Neural crest cell (in vitro differentiated cells): ENCODE results near the gene TNNC2. TPM values are rescaled to one million over a fixed set of nuclear protein-coding genes. Genes with fewer than 3 reads are reported as not detected.

ENCODE experiments used
- DNase-seq: peaks from one replicate; pipeline ENCODE4 v3.0.0; 2021; ENCODE audit warnings: low read depth, mixed read lengths, low spot score
- H3K27ac Mint-ChIP-seq: one replicate; pipeline ENCODE4 v1.8.0; 2021; ENCODE audit warnings: mild to moderate bottlenecking, mixed read lengths; ENCODE audit not compliant: unreplicated experiment
- H3K27me3 Mint-ChIP-seq: 2 replicates; pipeline ENCODE4 v1.8.0; 2021; ENCODE audit warnings: low read depth, mild to moderate bottlenecking, mixed read lengths
- H3K36me3 Mint-ChIP-seq: 2 replicates; pipeline ENCODE4 v1.8.0; 2021; ENCODE audit warnings: low read depth, mild to moderate bottlenecking, mixed read lengths
- H3K4me1 Mint-ChIP-seq: 2 replicates; pipeline ENCODE4 v1.8.0; 2021; ENCODE audit warnings: mixed read lengths
- H3K4me3 Mint-ChIP-seq: one replicate; pipeline ENCODE4 v1.8.0; 2021; ENCODE audit warnings: mild to moderate bottlenecking, mixed read lengths
- H3K9me3 Mint-ChIP-seq: 2 replicates; pipeline ENCODE4 v1.8.0; 2021; ENCODE audit warnings: mixed read lengths
- CTCF ChIP-seq: fragments of 200-600 bp; sonication (generic); conservative IDR thresholded peaks from 2 replicates; pipeline ENCODE4 v1.5.0; 2021; ENCODE audit warnings: antibody characterized with exemption, mild to moderate bottlenecking
- total RNA-seq: library from RNA; stranded (reverse); gene quantifications from 2 replicates; pipeline ENCODE4 v1.2.1, GENCODE V29; 2021

The TNNC2 gene
- total RNA-seq, 1 donor from 2014 or later, result not detected

GRCh38 chr20:45835825-45836224, 8.7 kb upstream of the TNNC2 start:
- Mint-ChIP-seq H3K9me3 (no peaks in the 10 kb centered on the region), H3K4me3 (peak overlapping the region; percentile 86), H3K36me3 (no peaks in the 10 kb centered on the region), H3K27me3 (no peaks in the 10 kb centered on the region), H3K27ac (peak overlapping the region; percentile 19), H3K4me1 (peaks cover 28% of the 10 kb centered on the region)
- no peak for TF ChIP-seq CTCF
- DNase-seq, result no peak

GRCh38 chr20:45835329-45835765, 8.2 kb upstream of the TNNC2 start:
- Mint-ChIP-seq H3K36me3 (no peaks in the 10 kb centered on the region), H3K9me3 (no peaks in the 10 kb centered on the region), H3K4me3 (peak overlapping the region; percentile 86), H3K27ac (peak overlapping the region; percentile 19), H3K27me3 (no peaks in the 10 kb centered on the region), H3K4me1 (peaks cover 28% of the 10 kb centered on the region)
- DNase-seq, result no peak
- TF ChIP-seq CTCF, result no peak

GRCh38 chr20:45834797-45835161, 7.7 kb upstream of the TNNC2 start:
- no peaks in the 10 kb centered on the region for H3K27me3 Mint-ChIP-seq
- TF ChIP-seq CTCF, result no peak
- peak overlapping the region; percentile 86 for H3K4me3 Mint-ChIP-seq
- H3K27ac Mint-ChIP-seq, result no peak overlapping the region
- no peaks in the 10 kb centered on the region for H3K9me3 Mint-ChIP-seq
- H3K36me3 Mint-ChIP-seq, result no peaks in the 10 kb centered on the region
- peaks cover 28% of the 10 kb centered on the region for H3K4me1 Mint-ChIP-seq
- no peak for DNase-seq

- peaks cover 28% of the 10 kb centered on the region for H3K4me1 Mint-ChIP-seq
- H3K9me3 Mint-ChIP-seq, result no peaks in the 10 kb centered on the region
- peak overlapping the region; percentile 86 for H3K4me3 Mint-ChIP-seq
- no peaks in the 10 kb centered on the region for H3K27me3 Mint-ChIP-seq
- H3K27ac Mint-ChIP-seq, result no peak overlapping the region
- TF ChIP-seq CTCF, result no peak
- H3K36me3 Mint-ChIP-seq, result no peaks in the 10 kb centered on the region
- DNase-seq, result peak; percentile 68
Observed at GRCh38 chr20:45833883-45834796, 7.0 kb upstream of the TNNC2 start.

- Mint-ChIP-seq H3K9me3 (no peaks in the 10 kb centered on the region), H3K4me3 (peak within 1 kb of the TSS; percentile 86), H3K27me3 (no peaks in the 10 kb centered on the region), H3K27ac (peak within 1 kb of the TSS; percentile 32), H3K36me3 (no peaks in the 10 kb centered on the region), H3K4me1 (peaks cover 29% of the 10 kb centered on the region)
- DNase-seq, result peak; percentile 69
- TF ChIP-seq CTCF, result no peak
Observed at GRCh38 chr20:45833030-45833882, 6.1 kb upstream of the TNNC2 start, which contains the start of gene SNX21. SNX21 (plus strand) TSS chr20:45833799; CDS start chr20:45833920, 121 bp downstream.
